GM12872 (cell line): ENCODE results near the gene FMNL2.

Experiments
- TF ChIP-seq, protein P1 (sequence below): IDR thresholded peaks from 3 replicates; pipeline ENCODE4 v1.5.1; 2011; ENCODE audit warnings: low read depth, mild to moderate bottlenecking, low read length, moderate library complexity; ENCODE audit not compliant: insufficient read depth

The FMNL2 gene

DNA sequence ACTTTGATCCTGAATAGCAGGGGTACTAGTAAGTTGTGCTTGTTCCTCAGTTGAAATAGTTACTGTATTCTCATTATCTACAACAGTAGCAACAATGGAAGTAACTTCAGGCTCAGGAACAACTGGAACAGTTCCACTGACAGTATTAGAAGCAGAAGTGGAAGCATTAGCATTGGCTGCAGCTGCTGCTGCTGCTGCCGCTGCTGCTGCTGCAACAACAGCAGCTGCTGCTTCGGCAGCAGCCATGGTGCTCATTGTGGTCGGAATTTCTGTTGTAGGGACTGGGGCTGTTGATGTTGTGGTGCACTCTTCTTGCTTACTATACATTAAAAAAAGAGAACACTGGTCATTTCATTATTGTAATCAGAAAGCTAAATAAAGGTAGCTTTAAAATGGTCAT lies 341.5 kb downstream of the FMNL2 start:
- TF ChIP-seq, protein P1, sequence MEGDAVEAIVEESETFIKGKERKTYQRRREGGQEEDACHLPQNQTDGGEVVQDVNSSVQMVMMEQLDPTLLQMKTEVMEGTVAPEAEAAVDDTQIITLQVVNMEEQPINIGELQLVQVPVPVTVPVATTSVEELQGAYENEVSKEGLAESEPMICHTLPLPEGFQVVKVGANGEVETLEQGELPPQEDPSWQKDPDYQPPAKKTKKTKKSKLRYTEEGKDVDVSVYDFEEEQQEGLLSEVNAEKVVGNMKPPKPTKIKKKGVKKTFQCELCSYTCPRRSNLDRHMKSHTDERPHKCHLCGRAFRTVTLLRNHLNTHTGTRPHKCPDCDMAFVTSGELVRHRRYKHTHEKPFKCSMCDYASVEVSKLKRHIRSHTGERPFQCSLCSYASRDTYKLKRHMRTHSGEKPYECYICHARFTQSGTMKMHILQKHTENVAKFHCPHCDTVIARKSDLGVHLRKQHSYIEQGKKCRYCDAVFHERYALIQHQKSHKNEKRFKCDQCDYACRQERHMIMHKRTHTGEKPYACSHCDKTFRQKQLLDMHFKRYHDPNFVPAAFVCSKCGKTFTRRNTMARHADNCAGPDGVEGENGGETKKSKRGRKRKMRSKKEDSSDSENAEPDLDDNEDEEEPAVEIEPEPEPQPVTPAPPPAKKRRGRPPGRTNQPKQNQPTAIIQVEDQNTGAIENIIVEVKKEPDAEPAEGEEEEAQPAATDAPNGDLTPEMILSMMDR: no peak

DNA sequence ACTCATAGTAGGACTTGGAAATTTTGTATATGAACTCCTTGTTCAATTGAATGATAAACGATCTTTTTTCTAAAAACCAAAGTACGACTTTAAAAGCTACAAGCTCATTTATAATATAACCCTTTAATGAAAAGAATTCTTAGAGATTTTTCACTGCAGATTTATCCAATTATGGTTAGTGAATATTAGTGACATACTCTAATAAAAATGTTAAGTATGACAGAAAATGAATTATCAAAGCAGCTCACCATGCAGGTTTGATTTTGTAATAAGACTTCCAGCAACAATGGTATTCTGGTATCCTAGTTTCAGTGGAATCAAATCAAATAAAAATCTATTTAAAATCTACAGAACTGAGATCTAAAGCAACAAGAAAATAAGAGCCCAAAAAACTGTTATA lies 343.8 kb downstream of the FMNL2 start:
- TF ChIP-seq, protein P1: no peak

DNA sequence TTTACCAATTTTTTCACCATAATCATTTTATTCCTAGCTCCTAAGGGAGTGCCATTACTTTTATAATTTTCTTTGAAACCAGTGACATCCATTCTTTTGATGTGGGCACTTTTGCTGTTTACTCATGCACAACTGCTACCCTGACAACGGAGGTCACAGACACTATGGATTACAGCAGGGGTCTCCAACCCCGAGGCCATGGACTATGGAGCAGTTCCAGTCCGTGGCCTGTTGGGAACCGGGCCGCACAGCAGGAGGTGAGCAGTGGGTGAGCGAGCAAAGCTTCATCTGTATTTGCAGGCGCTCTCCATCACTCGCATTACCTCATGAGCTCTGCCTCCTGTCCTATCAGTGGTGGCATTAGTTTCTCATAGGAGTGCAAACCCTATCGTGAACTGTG lies 347.7 kb downstream of the FMNL2 start:
- TF ChIP-seq, protein P1: no peak

DNA sequence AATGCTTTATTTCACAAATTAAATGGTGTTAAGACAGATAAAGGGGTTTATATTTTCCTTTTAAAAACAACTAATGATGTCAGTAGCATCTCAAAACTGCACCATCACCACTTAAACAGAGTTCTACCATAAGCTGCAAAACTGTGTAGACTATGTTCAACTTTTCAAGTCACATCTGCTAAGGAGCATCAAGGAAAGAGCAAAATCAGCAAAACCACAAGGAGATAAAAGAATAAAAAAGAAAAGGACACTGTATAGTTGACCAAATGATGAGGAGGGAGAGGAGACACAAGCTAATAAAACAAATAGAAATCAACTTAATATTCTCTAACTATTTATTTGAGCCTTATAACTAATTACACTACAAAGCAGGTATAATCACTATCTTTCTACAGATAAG lies 348.4 kb downstream of the FMNL2 start:
- TF ChIP-seq, protein P1: no peak

DNA sequence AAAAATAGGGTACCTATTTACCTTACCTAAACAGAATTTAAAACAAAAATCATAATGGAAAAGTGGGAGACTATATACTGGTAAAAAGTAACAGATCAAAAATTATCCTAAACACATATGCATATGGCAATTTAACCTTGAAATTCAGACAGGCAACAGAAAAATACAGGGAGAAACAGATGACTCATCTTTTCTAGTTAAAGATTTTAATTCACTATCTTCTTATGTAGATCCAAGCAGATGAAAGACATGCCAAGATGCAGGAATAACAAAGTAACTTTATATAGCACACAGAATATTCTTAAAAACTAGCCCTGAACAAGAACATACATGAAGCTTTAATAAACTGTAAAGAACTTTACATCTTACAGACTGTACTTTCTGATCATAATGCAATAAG lies 351.3 kb downstream of the FMNL2 start:
- TF ChIP-seq, protein P1: no peak

DNA sequence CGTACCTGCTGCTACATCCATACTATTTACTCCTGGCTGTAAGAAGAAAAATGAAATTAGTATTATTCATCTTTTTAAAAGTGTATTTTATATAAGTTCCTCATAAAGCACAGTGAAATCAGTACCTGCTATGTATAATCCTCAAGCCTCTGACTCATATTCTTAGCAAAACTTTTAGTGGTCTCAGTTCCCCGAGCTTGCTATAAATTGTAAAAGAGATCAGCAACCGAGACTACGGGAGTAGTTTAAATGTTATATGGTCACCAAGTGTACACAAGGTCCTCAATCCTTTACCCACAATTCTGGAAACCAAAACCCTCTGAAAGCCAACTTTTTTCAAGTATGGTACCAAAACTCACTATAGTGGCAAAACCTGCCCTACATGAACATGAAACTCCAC lies 358.1 kb downstream of the FMNL2 start:
- TF ChIP-seq, protein P1: no peak

DNA sequence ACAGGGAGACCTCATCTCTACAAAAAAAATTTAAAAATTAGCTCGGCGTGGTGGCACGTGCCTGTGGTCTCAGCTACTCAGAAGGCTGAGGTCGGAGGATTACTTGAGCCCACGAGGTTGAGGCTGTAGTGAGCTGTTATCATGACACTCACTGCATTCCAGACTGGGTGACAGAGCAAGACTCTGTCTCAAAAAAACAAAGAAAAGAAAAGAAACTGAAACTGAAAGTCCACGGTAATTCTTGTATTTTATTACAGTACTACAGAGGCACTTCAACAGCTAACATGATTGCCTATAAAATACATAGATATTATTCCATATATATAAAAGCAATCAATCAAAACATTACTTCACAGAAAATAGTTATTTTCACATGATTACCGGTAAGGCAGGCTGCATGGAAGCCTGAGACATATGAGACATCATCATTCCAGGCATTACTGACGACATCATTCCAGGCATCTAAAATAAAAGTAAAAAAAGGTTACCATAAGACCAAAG lies 359.2 kb downstream of the FMNL2 start:
- TF ChIP-seq, protein P1: no peak

DNA sequence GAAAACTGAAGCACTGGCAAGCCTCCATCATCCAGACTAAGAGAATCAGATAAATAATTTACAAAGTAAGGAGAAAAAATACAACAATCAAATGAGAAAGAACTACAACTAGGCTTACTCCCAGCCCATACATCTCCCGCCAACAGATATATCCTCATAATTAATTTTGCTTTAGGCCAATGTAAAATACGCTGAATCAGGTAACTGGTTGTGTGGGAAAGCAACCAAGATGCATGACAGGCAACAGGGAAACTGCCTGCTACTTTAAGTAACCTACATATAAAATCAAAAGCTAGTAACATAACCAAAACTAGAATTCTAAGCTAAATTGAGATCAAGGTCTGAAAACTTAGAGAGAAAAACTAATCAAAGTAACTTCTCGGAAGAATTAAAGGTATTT lies 360.8 kb downstream of the FMNL2 start:
- TF ChIP-seq, protein P1: no peak
